GM18909 (cell line): ENCODE results near the gene PTRH1.
A peak's percentile ranks its signal among the peaks of the same experiment; 100 is the strongest.

Experiments used
- ATAC-seq: cut with Tn5 transposase; IDR thresholded peaks from one replicate; pipeline ENCODE4 v1.9.1; 2021; ENCODE audit warnings: mild to moderate bottlenecking; ENCODE audit not compliant: unreplicated experiment, poor library complexity

The PTRH1 gene

GRCh38 chr9:127700140-127700539, 15.3 kb downstream of the PTRH1 start:
- ATAC-seq = no peak

GRCh38 chr9:127698985-127699670, 16.3 kb downstream of the PTRH1 start:
- ATAC-seq = peak; percentile 81

DNA sequence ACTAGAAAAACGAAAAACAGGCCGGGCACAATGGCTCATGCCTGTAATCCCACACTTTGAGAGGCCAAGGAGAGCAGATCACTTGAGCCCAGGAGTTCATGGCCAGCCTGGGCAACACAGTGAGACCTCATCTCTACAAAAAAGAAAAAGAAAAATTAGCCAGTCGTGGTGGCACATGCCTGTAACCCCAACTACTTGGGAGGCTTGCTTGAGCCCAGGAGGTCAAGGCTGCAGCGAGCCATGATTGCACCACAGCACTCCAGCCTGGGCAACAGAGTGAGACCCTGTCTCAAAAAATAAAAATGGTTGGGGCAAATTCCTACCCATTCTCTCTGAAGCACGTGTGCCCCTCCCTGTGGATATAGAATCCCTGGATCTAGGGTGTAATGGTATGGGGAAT, 17.1 kb downstream of the PTRH1 start:
- ATAC-seq = no peak

- no peak for ATAC-seq
These were observed 17.9 kb downstream of the PTRH1 start for GRCh38 chr9:127697575-127697974.

GRCh38 chr9:127694890-127695720, 20.4 kb downstream of the PTRH1 start:
- ATAC-seq = no peak

- no peak for ATAC-seq
These were observed 21.8 kb downstream of the PTRH1 start for GRCh38 chr9:127693697-127694096.

- no peak for ATAC-seq
These were observed 22.3 kb downstream of the PTRH1 start for GRCh38 chr9:127693143-127693542.

DNA sequence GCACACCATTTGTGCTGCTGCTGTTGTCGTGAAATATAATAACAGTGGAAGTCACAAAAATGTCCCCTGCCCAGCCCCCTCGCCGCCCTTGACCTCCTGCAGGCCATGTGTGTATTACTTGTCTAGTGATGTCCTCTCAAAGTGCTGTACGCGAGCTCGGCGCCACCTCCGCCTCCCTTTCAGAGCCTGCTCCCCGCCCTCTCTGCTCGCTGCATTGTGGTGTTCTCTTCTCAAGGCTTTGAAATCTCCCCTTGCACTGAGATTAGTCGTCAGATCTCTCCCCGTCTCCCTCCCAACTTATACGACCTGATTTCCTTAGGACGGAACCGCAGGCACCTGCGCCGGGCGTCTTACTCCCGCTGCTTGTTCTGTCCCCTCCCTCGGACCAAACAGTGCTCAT, 23.4 kb downstream of the PTRH1 start:
- no peak for ATAC-seq

DNA sequence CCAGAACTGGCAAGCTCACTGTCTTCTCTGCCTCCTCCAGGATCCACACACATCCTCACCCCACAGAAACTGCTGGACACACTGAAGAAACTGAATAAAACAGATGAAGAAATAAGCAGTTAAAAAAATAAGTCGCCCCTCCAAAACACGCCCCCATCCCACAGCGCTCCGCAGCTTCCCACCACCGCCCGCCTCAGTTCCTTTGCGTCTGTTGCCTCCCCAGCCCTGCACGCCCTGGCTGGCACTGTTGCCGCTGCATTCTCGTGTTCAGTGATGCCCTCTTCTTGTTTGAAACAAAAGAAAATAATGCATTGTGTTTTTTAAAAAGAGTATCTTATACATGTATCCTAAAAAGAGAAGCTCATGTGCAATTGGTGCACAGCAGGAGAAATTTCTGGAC, 24.7 kb downstream of the PTRH1 start:
- no peak for ATAC-seq

DNA sequence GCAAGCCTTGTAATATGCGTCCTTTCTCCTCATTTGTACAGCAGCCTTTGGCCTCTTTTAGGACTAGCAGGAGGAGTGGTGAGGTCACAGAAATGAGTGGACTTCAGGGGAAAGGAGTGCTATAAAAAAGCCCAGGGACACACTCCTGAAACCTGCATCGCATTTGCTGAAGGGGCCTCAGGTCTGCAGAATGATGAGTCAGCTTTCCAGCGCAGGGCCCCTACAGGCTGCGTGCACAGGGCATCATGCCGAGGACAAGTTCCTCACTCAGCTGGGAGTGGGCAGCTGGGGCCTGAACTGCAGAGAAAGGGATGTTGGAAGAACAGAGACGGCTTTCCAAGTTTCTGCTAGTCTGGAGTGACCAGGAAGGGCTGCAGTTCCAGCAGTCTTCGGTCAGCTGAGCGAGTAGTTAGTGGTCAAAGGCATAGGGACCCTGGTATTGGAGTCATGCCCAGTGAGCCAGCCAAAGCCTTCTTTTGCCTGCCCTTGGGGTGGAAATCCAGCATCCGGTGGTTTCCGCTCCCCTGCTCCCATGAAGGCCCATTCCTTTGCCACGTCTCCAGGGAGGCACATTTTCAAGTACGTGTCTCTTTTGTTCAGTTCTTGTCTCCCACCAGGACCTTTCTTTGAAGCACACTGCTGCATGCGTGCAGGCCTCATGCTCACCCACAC, 26.0 kb downstream of the PTRH1 start:
- no peak for ATAC-seq

DNA sequence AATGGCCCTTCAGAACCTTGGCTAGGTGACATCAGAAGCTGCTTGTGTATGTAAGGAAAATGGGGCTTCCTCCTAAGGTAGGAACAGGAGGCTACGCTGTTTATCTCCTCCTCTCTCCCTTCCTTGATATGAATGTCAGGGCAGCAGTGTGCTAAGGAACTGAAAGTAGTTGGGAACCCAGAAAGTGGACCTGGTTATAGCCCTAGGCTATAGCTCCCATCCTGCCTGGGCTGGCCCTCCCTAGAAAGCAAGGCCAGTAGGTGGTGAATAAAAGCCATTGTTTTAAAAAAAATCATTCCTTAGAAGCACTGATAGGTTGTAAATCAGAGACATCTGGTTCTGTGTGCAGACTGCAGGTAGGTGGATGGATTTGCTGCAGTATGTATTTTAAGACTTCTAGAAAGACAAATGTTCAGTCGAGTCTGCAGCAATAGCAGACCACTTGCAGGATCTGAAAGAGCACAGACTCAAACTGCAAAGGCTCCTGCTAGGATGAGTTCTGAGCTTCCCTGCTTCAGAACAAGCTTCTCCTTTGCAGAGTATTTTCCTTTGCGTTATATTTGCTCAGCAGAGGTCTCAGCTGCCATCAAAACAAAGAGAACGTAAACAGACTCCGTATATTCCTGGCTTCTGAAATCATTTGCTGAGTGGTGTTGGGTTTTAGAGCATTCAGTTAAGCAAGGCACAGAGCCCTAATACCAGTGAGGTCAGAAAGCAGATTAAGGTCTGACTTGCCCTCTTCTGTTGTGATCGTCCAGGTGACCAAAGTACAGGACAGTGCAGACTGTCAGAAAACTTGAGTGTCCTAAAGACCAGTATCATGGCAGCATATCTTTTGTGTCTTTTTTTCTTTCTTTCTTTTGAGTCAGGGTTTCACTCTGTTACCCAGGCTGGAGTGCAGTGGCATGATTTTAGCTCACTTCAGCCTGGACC, 28.7 kb downstream of the PTRH1 start:
- no peak for ATAC-seq

DNA sequence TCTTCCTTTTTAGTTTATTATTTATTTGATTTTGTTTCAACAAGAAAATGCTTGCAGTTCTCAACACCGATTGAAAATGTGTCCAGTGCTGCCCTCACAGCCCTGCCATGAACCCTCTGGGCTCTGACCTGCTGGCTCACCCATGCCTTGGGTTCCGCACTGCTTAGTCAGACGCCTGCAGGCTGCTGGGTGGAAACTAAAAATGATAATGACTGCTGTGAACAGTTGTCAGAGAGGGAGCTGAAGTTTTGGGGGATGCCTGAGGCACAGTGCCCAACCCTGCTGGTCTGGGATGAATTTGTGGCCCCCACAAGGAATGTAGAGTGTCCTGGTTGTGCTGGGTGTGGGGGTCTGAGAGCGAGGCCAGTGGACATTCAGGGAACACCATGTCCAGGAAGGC, 30.9 kb downstream of the PTRH1 start:
- ATAC-seq = no peak

DNA sequence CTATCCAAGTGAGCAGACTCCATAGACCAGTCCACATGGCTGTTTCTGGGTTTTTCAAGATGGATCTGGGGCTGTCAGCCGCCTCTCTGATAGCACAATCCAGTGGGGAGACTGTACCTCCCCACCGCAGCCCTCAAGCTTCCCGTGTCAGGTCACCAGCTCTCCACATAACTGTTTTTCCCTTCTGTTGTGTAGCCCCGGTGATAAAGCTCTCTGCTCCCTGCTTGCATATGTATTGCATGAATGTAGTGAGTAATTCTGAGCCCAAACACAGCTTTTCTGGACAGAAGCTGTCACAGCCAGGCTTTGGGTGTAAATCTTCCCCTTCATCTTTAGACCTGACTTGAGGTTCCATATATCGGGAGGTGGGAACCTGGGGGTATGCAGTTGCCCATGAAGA, 31.7 kb downstream of the PTRH1 start:
- no peak for ATAC-seq

DNA sequence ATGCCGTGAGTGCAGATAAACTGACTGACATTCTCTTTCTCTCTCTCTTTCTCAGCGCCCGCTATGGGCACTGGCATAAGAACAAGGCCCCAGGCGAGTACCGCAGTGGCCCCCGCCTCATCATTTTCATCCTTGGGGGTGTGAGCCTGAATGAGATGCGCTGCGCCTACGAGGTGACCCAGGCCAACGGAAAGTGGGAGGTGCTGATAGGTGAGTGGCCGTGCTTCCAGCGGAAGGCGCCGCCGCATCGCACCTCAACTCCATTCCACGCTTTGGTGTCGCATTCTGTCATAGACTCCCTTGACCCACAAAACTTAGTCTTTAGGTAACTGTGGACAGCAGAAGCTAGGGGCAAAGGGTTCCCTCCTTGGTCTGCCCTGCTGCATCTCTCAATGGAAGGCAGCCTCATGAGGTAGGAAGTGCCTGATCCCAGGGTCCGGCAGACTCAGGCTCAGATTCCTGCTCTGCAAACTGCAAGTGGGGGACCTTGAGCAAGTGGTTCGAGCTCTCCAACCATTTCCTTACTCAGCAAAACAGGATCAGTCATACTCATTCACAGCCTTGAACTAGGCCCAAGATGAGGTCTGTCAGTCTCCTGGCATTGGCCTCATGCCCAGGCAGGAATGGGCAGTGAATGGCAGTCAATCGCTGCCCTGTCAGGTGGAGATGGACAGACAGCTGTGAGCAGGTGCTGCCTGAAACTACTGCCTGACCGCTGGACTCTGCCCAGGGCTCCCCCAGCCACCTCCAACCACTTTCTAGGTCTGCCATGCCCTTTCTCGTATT, 32.9 kb downstream of the PTRH1 start:
- ATAC-seq = no peak

GRCh38 chr9:127680846-127681245, 34.6 kb downstream of the PTRH1 start:
- no peak for ATAC-seq

GRCh38 chr9:127680226-127680625, 35.2 kb downstream of the PTRH1 start:
- ATAC-seq = no peak

DNA sequence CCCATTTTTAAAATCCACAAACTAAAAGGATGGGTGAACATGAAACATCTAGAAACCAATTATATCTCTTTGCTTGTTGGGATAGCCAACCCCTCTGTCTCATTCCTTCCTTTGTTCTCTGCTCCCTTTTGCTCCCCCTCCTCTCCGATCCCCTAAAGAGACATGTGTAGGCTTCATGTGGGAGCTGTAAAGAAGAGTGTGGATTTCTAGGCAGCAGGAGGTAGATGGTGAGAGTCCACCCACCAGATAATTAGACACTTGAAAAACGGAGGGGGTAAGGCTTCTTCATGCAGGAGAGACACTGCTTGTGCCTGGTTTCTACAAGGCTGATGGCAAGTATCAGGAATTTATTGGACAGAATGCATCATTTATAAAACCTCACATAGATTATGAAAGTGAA, 36.0 kb downstream of the PTRH1 start:
- no peak for ATAC-seq

- ATAC-seq = no peak
These were observed 38.8 kb downstream of the PTRH1 start for GRCh38 chr9:127676638-127677037.

GRCh38 chr9:127673234-127673633, 42.2 kb downstream of the PTRH1 start:
- no peak for ATAC-seq

GRCh38 chr9:127667906-127668305, 47.6 kb downstream of the PTRH1 start:
- no peak for ATAC-seq
